K562 (cell line): ENCODE data around the gene DCAF5. TPM values are rescaled to one million over a fixed set of nuclear protein-coding genes. Genes with fewer than 3 reads are reported as not detected.

ENCODE experiments used
- ARID1B ChIP-seq: fragments of 450-650 bp; IDR thresholded peaks from 2 replicates; pipeline ENCODE4 v1.6.1; 2016; ENCODE audit warnings: antibody characterized with exemption, mild to moderate bottlenecking, inconsistent platforms
- EGR1 ChIP-seq: fragments of 450-650 bp; conservative IDR thresholded peaks from 2 replicates; pipeline ENCODE4 v1.6.1; 2017; ENCODE audit warnings: mild to moderate bottlenecking
- ELK1 ChIP-seq: sonication (generic); formaldehyde crosslinking; IDR thresholded peaks from 2 replicates; pipeline ENCODE4 v1.8.1; 2022; ENCODE audit warnings: missing genetic modification reagents
- FUS ChIP-seq: fragments of 200-400 bp; formaldehyde crosslinking; optimal IDR thresholded peaks from 2 replicates; pipeline ENCODE3; 2017; ENCODE audit warnings: low read depth, low read length
- KLF13 ChIP-seq: fragments of 450-650 bp; IDR thresholded peaks from 2 replicates; pipeline ENCODE4 v1.6.1; 2016; ENCODE audit warnings: missing genetic modification characterization, low read depth, mild to moderate bottlenecking, missing compliant biosample characterization, moderate library complexity, borderline replicate concordance
- MIER1 ChIP-seq: fragments of 450-650 bp; IDR thresholded peaks from 2 replicates; pipeline ENCODE4 v1.6.1; 2016; ENCODE audit warnings: antibody characterized with exemption, mild to moderate bottlenecking, low read depth
- MNT ChIP-seq, 2 experiments: fragments of 450-650 bp; conservative IDR thresholded peaks; 2 replicates each; pipeline ENCODE4 v1.6.1; 2017; ENCODE audit warnings: mild to moderate bottlenecking in 2 of 2, moderate library complexity in 2 of 2
- MTA3 ChIP-seq: fragments of 450-650 bp; formaldehyde crosslinking; IDR thresholded peaks from 2 replicates; pipeline ENCODE4 v1.6.1; 2017; ENCODE audit warnings: mild to moderate bottlenecking, borderline replicate concordance
- POLR2A ChIP-seq: fragments of 450-650 bp; conservative IDR thresholded peaks from 2 replicates; pipeline ENCODE4 v1.6.1; 2016
- SMARCB1 ChIP-seq: IDR thresholded peaks from 2 replicates; pipeline ENCODE4 v1.6.1; 2011; ENCODE audit warnings: improper control_type of control experiment, low read depth; ENCODE audit not compliant: insufficient read length
- TAF9B ChIP-seq: fragments of 450-650 bp; IDR thresholded peaks from 2 replicates; pipeline ENCODE4 v1.6.1; 2018; ENCODE audit warnings: mild to moderate bottlenecking; ENCODE audit not compliant: partially characterized antibody
- ZBTB11 ChIP-seq, 3 experiments: fragments of 200-800 bp in 1 of 3; fragments of 250-450 bp in 1 of 3; fragments of 450-650 bp in 1 of 3; sonication (Bioruptor Pico) in 1 of 3; sonication (Bioruptor generic) in 1 of 3; formaldehyde crosslinking in 1 of 3; IDR thresholded peaks; 2 replicates each; pipeline versions ENCODE4 v1.6.1 to v1.8.0; 2016 to 2022; ENCODE audit warnings: mild to moderate bottlenecking in 2 of 3, missing genetic modification characterization in 2 of 3, missing compliant biosample characterization in 1 of 3, moderate library complexity in 1 of 3
- ZFP36 ChIP-seq: fragments of 150-350 bp; IDR thresholded peaks from 2 replicates; pipeline ENCODE4 v1.6.1; 2018; ENCODE audit warnings: low read length, low read depth; ENCODE audit not compliant: partially characterized antibody
- polyA plus RNA-seq, 8 experiments: library from polyadenylated mRNA; depleted of rRNA in 4 of 8; stranded (reverse) in 5 of 8; unstranded in 3 of 8; fragments of >200 nt; fragmentation: Nextera tagmentation in 2 of 8; fragmentation: Illumina TruSeq in 1 of 8; extraction: Ambion mirVana in 2 of 8; extraction: Trizol in 1 of 8; gene quantifications; 2 replicates each; pipeline versions ENCODE4 v1.2.1 to v1.2.3, GENCODE V29; 2011 to 2014; ENCODE audit warnings: inconsistent platforms in 1 of 8, missing spikeins in 1 of 8
- total RNA-seq, 7 experiments: library from RNA; depleted of rRNA in 6 of 7; stranded (reverse); fragments of >200 nt in 6 of 7; fragmentation: Illumina TruSeq in 2 of 7; extraction: Trizol in 2 of 7; gene quantifications; 2 replicates each; pipeline versions ENCODE4 v1.2.1 to v1.2.3, GENCODE V29; 2011 to 2021; ENCODE audit warnings: low replicate concordance in 1 of 7
- TF ChIP-seq, protein P1 (sequence below): sonication (generic); formaldehyde crosslinking; IDR thresholded peaks from 2 replicates; pipeline ENCODE4 v1.9.0; 2022; ENCODE audit warnings: mild to moderate bottlenecking, missing genetic modification reagents
- TF ChIP-seq, protein P2 (sequence below), 2 experiments: fragments of 450-650 bp in 1 of 2; IDR thresholded peaks; 2 replicates each; pipeline ENCODE4 v1.6.1; 2011 to 2017; ENCODE audit warnings: low read depth in 2 of 2, antibody characterized with exemption in 1 of 2, borderline replicate concordance in 1 of 2, low read length in 1 of 2, mild to moderate bottlenecking in 1 of 2, mixed read lengths in 1 of 2; ENCODE audit not compliant: control insufficient read depth in 1 of 2

Gene DCAF5
- total and polyA plus RNA-seq, 9 of the 15 experiments (the other 6 are each of a cell fraction or from before 2014, with no cell fraction given) = 5.6 to 24.1 (median 12.7) TPM

- peak; percentile 9 for TF ChIP-seq ZFP36
- TF ChIP-seq MIER1 = 0 out of 2 replicates have a peak, but pooled peaks have one; percentile 28
- peak; percentile 50 for TF ChIP-seq EGR1
- TF ChIP-seq ZBTB11 (CRISPR knock-in tag; IDR thresholded peaks at IDR 0.05) = peak; percentile 92 to 99 (median 98)
- TF ChIP-seq MTA3 = peak; percentile 83; the same call in 1 of the 2 replicates
- peak; percentile 43 for TF ChIP-seq TAF9B
- no peak for TF ChIP-seq FUS
- peak; percentile 53 to 67 for TF ChIP-seq MNT (conservative IDR thresholded peaks at IDR 0.05)
- no peak for TF ChIP-seq SMARCB1
- TF ChIP-seq, protein P1, sequence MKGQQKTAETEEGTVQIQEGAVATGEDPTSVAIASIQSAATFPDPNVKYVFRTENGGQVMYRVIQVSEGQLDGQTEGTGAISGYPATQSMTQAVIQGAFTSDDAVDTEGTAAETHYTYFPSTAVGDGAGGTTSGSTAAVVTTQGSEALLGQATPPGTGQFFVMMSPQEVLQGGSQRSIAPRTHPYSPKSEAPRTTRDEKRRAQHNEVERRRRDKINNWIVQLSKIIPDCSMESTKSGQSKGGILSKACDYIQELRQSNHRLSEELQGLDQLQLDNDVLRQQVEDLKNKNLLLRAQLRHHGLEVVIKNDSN = peak; percentile 45; the same call in 1 of the 2 replicates
- no peak for TF ChIP-seq ELK1 (CRISPR knock-in tag)
- peak; percentile 61 for TF ChIP-seq POLR2A
- 0 out of 2 replicates have a peak, but pooled peaks have one; percentile 26 for TF ChIP-seq KLF13 (tag)
- TF ChIP-seq ARID1B = peak; percentile 33
- TF ChIP-seq, protein P2, sequence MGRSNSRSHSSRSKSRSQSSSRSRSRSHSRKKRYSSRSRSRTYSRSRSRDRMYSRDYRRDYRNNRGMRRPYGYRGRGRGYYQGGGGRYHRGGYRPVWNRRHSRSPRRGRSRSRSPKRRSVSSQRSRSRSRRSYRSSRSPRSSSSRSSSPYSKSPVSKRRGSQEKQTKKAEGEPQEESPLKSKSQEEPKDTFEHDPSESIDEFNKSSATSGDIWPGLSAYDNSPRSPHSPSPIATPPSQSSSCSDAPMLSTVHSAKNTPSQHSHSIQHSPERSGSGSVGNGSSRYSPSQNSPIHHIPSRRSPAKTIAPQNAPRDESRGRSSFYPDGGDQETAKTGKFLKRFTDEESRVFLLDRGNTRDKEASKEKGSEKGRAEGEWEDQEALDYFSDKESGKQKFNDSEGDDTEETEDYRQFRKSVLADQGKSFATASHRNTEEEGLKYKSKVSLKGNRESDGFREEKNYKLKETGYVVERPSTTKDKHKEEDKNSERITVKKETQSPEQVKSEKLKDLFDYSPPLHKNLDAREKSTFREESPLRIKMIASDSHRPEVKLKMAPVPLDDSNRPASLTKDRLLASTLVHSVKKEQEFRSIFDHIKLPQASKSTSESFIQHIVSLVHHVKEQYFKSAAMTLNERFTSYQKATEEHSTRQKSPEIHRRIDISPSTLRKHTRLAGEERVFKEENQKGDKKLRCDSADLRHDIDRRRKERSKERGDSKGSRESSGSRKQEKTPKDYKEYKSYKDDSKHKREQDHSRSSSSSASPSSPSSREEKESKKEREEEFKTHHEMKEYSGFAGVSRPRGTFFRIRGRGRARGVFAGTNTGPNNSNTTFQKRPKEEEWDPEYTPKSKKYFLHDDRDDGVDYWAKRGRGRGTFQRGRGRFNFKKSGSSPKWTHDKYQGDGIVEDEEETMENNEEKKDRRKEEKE (IDR thresholded peaks at IDR 0.05; ENCODE audit: borderline replicate concordance in 1 of 2, control insufficient read depth in 1 of 2, low read depth in 2 of 2, low read length in 1 of 2) = no peak
Observed at GRCh38 chr14:69191340-69192111, 38.6 kb upstream of the DCAF5 start, which contains the start of gene EXD2 (continued).
